T1000 (cell line): Measurements from ENCODE around the gene DLEC1.
A peak's percentile ranks its signal among the peaks of the same experiment; 100 is the strongest.

Source experiments
- DNase-seq: peaks from one replicate; lab custom pipeline; 2025; ENCODE audit warnings: mixed read lengths; lab: John Stamatoyannopoulos, UW

Gene DLEC1

GRCh38 chr3:38137615-38138348 is 98.8 kb downstream of the DLEC1 start:
- DNase-seq, result peak; percentile 66

- peak; percentile 41 for DNase-seq
These were observed 99.6 kb downstream of the DLEC1 start, which contains the start of gene MYD88 for GRCh38 chr3:38138349-38139190. TSS of gene MYD88 (plus strand) at chr3:38138661. CDS start at chr3:38138701, 40 bp downstream.

GRCh38 chr3:38139191-38139590 is 100.2 kb downstream of the DLEC1 start:
- DNase-seq, result no peak

GRCh38 chr3:38139652-38140051 is 100.6 kb downstream of the DLEC1 start:
- no peak for DNase-seq

- no peak for DNase-seq
These were observed 101.5 kb downstream of the DLEC1 start for GRCh38 chr3:38140326-38141172.

- no peak for DNase-seq
These were observed 102.4 kb downstream of the DLEC1 start for GRCh38 chr3:38141173-38141951.

- no peak for DNase-seq
These were observed 102.9 kb downstream of the DLEC1 start for GRCh38 chr3:38141952-38142273.

- DNase-seq, result no peak
These were observed 104.0 kb downstream of the DLEC1 start for GRCh38 chr3:38142959-38143358.

- DNase-seq, result no peak
These were observed 104.5 kb downstream of the DLEC1 start for GRCh38 chr3:38143511-38143910.

GRCh38 chr3:38146504-38146903 is 107.5 kb downstream of the DLEC1 start:
- DNase-seq, result no peak

GRCh38 chr3:38147421-38147820 is 108.4 kb downstream of the DLEC1 start:
- no peak for DNase-seq

- no peak for DNase-seq
These were observed 109.4 kb downstream of the DLEC1 start for GRCh38 chr3:38148311-38148882.

GRCh38 chr3:38149708-38150107 is 110.7 kb downstream of the DLEC1 start:
- no peak for DNase-seq

GRCh38 chr3:38150780-38151528 is 111.9 kb downstream of the DLEC1 start:
- DNase-seq, result no peak

GRCh38 chr3:38151667-38152265 is 112.8 kb downstream of the DLEC1 start:
- no peak for DNase-seq

- DNase-seq, result no peak
These were observed 113.6 kb downstream of the DLEC1 start for GRCh38 chr3:38152609-38153008.

- no peak for DNase-seq
These were observed 114.2 kb downstream of the DLEC1 start for GRCh38 chr3:38153221-38153620.

GRCh38 chr3:38154033-38154494 is 115.1 kb downstream of the DLEC1 start:
- no peak for DNase-seq

- no peak for DNase-seq
These were observed 115.7 kb downstream of the DLEC1 start for GRCh38 chr3:38154625-38155255.
